Kidney (tissue), 14 donors: Measurements from ENCODE around the gene S1PR3. TPM values are rescaled to one million over a fixed set of nuclear protein-coding genes. Genes with fewer than 3 reads are reported as not detected.
A peak's percentile ranks its signal among the peaks of the same experiment; 100 is the strongest.

ENCODE experiments used
- DNase-seq, 5 donors: peaks; one replicate each; pipeline ENCODE4 v3.0.0-alpha.2; 2013 to 2020
- FAIRE-seq: peaks from 2 replicates; lab custom pipeline; 2012; peaks lifted over from hg19 to GRCh38; lab: Jason Lieb, UNC
- H3K27ac ChIP-seq, 2 donors: one replicate each; pipeline ENCODE4 v1.7.0; 2013; ENCODE audit warnings: low read depth in 2 of 2, low read length in 2 of 2, inconsistent platforms in 1 of 2
- H3K27me3 ChIP-seq: one replicate; pipeline ENCODE4 v1.7.1; 2013; ENCODE audit warnings: low read length, inconsistent platforms; ENCODE audit not compliant: control insufficient read depth, insufficient read depth
- H3K36me3 ChIP-seq, 3 donors: one replicate each; pipeline versions ENCODE4 v1.7.0 to v1.7.1; 2013; ENCODE audit warnings: low read length in 3 of 3, control low read depth in 1 of 3, inconsistent platforms in 1 of 3; ENCODE audit not compliant: insufficient read depth in 3 of 3, control insufficient read depth in 2 of 3
- H3K4me1 ChIP-seq, 3 donors: one replicate each; pipeline versions ENCODE4 v1.7.0 to v1.7.1; 2013; ENCODE audit warnings: low read length in 3 of 3, inconsistent platforms in 1 of 3, low read depth in 1 of 3; ENCODE audit not compliant: control insufficient read depth in 2 of 3, insufficient read depth in 2 of 3
- H3K4me3 ChIP-seq, 3 donors: one replicate each; pipeline versions ENCODE4 v1.7.0 to v1.8.1; 2013; ENCODE audit warnings: low read length in 3 of 3, control low read depth in 1 of 3, inconsistent platforms in 1 of 3
- H3K9ac ChIP-seq, 3 donors: one replicate each; pipeline versions ENCODE4 v1.7.0 to v1.7.1; 2013; ENCODE audit warnings: low read length in 3 of 3, control low read depth in 1 of 3, inconsistent platforms in 1 of 3
- H3K9me3 ChIP-seq, 3 donors: one replicate each; pipeline versions ENCODE4 v1.7.0 to v1.7.1; 2013; ENCODE audit warnings: low read length in 3 of 3, control low read depth in 1 of 3, inconsistent platforms in 1 of 3; ENCODE audit not compliant: control insufficient read depth in 2 of 3, insufficient read depth in 1 of 3
- CTCF ChIP-seq: IDR thresholded peaks from 3 replicates; pipeline ENCODE4 v1.5.1; 2012; ENCODE audit warnings: mild to moderate bottlenecking, moderate library complexity, borderline replicate concordance; ENCODE audit not compliant: insufficient read depth; ENCODE audit errors: extremely low read depth
- intact Hi-C: fragments of 100-400 bp; cut with DNase I; formaldehyde crosslinking; loops from one replicate; pipeline ENCODE4 v1.11.1; 2022
- polyA plus RNA-seq: library from polyadenylated mRNA; stranded (reverse); fragments of 350-450 nt; fragmentation: Illumina TruSeq; extraction: RNeasy Lipid Tissue Mini Kit (QIAGEN cat#74804); gene quantifications from one replicate; pipeline ENCODE4 v1.2.3, GENCODE V29; 2014; ENCODE audit warnings: low read depth, low replicate concordance; ENCODE audit not compliant: insufficient read depth
- total RNA-seq: library from RNA; stranded (reverse); fragmentation: NEBNext Ultra II Directional; extraction: Animal tissue kit (Norgen Biotek cat#: 25700); gene quantifications from one replicate; pipeline ENCODE4 v1.2.1, GENCODE V29; 2021
- donor health status: control.
- donor health status: control.
- donor health status: control.
- donor health status: control.
- donor health status: control.
- donor health status: DM: yes; HTN: yes; CAD: no.
- donor health status: Normal renal cell carcinoma (clear cell type).

The S1PR3 gene
- total and polyA plus RNA-seq, 2 donors from 2014 or later: 12.4 to 36.4 TPM

GRCh38 chr9:88945636-88946333 lies 45.5 kb upstream of the S1PR3 start:
- no peaks in the 10 kb centered on the region for H3K36me3 ChIP-seq
- FAIRE-seq: no peak
- no peak for TF ChIP-seq CTCF
- H3K27ac ChIP-seq: no peak overlapping the region
- no peaks in the 10 kb centered on the region for H3K27me3 ChIP-seq
- H3K9ac ChIP-seq: no peak overlapping the region
- H3K4me3 ChIP-seq: no peak overlapping the region
- no peaks in the 10 kb centered on the region for H3K9me3 ChIP-seq
- H3K4me1 ChIP-seq: peaks cover 0 to 3% (median 0%) of the 10 kb centered on the region in 3 donors
- DNase-seq: no peak
- intact Hi-C loops: no loop called here

- Histone ChIP-seq H3K36me3 (no peaks in the 10 kb centered on the region), H3K9me3 (no peaks in the 10 kb centered on the region), H3K27ac (no peak overlapping the region), H3K4me1 (peaks cover 0 to 3% (median 0%) of the 10 kb centered on the region in 3 donors), H3K4me3 (no peak overlapping the region), H3K27me3 (no peaks in the 10 kb centered on the region), H3K9ac (no peak overlapping the region)
- no peak for TF ChIP-seq CTCF
- intact Hi-C loops: no loop called here
- FAIRE-seq: no peak
- no peak for DNase-seq
Observed at GRCh38 chr9:88947581-88948573, 43.4 kb upstream of the S1PR3 start.

GRCh38 chr9:88949425-88949824 lies 41.8 kb upstream of the S1PR3 start:
- TF ChIP-seq CTCF: no peak
- Histone ChIP-seq H3K4me1 (peaks cover 0 to 3% (median 0%) of the 10 kb centered on the region in 3 donors), H3K9ac (no peak overlapping the region), H3K9me3 (no peaks in the 10 kb centered on the region), H3K36me3 (no peaks in the 10 kb centered on the region), H3K27me3 (no peaks in the 10 kb centered on the region), H3K27ac (no peak overlapping the region), H3K4me3 (no peak overlapping the region)
- DNase-seq (peak in 4 of 5 donors; percentile 71 to 94 (median 84)), FAIRE-seq (no peak)
- intact Hi-C loops: no loop called here
